HK-2 (cell line): Measurements from ENCODE around the gene SLC38A1.
"Not testable (repeated sequence)": the region's sequence is repeated elsewhere in the genome, so short reads cannot be mapped to it uniquely, and the experiment has no call there.

Source experiments
- DNase-seq: peaks from one replicate; pipeline ENCODE4 v3.0.0-alpha.2; 2018; ENCODE audit not compliant: unreplicated experiment

Gene SLC38A1

GRCh38 chr12:46207644-46208043 lies 61.2 kb downstream of the SLC38A1 start:
- DNase-seq: no peak

- no peak for DNase-seq
Measured at GRCh38 chr12:46206471-46206870, 62.4 kb downstream of the SLC38A1 start.

- DNase-seq: no peak
Measured at GRCh38 chr12:46205294-46205693, 63.5 kb downstream of the SLC38A1 start.

GRCh38 chr12:46201284-46201789 lies 67.5 kb downstream of the SLC38A1 start:
- no peak for DNase-seq

- no peak for DNase-seq
Measured at GRCh38 chr12:46200551-46200950, 68.3 kb downstream of the SLC38A1 start.

- no peak for DNase-seq
Measured at GRCh38 chr12:46198913-46199312, 69.9 kb downstream of the SLC38A1 start.

- no peak for DNase-seq
Measured at GRCh38 chr12:46197883-46198282, 71.0 kb downstream of the SLC38A1 start.

- not testable (repeated sequence) for DNase-seq
Measured at GRCh38 chr12:46190533-46190932, 78.3 kb downstream of the SLC38A1 start.

- DNase-seq: no peak
Measured at GRCh38 chr12:46188170-46188569, 80.7 kb downstream of the SLC38A1 start.

- no peak for DNase-seq
Measured at GRCh38 chr12:46187023-46187422, 81.8 kb downstream of the SLC38A1 start.

GRCh38 chr12:46186088-46186487 lies 82.8 kb downstream of the SLC38A1 start:
- DNase-seq: no peak

GRCh38 chr12:46185686-46186085 lies 83.2 kb downstream of the SLC38A1 start:
- DNase-seq: no peak

- no peak for DNase-seq
Measured at GRCh38 chr12:46184798-46185595, 83.8 kb downstream of the SLC38A1 start.

- no peak for DNase-seq
Measured at GRCh38 chr12:46183112-46183511, 85.7 kb downstream of the SLC38A1 start.

- no peak for DNase-seq
Measured at GRCh38 chr12:46181465-46181864, 87.4 kb downstream of the SLC38A1 start.

- DNase-seq: no peak
Measured at GRCh38 chr12:46179693-46180452, 89.0 kb downstream of the SLC38A1 start.

GRCh38 chr12:46177837-46178608 lies 90.8 kb downstream of the SLC38A1 start:
- DNase-seq: no peak

GRCh38 chr12:46177025-46177424 lies 91.8 kb downstream of the SLC38A1 start:
- no peak for DNase-seq

GRCh38 chr12:46174919-46175318 lies 93.9 kb downstream of the SLC38A1 start:
- no peak for DNase-seq

GRCh38 chr12:46174061-46174662 lies 94.7 kb downstream of the SLC38A1 start:
- no peak for DNase-seq

GRCh38 chr12:46168426-46168825 lies 100.4 kb downstream of the SLC38A1 start:
- DNase-seq: no peak

- no peak for DNase-seq
Measured at GRCh38 chr12:46167412-46167811, 101.4 kb downstream of the SLC38A1 start.
